Calu3 (cell line): ENCODE data around the gene BSND. TPM values are rescaled to one million over a fixed set of nuclear protein-coding genes. Genes with fewer than 3 reads are reported as not detected.

Experiments used
- BruUV-seq: library from RNA; stranded (reverse); fragments of 400-500 nt; replicated peaks from 2 replicates; lab custom pipeline; 2021; lab: Mats Ljungman, UMichigan
- CTCF ChIA-PET: fragments of 300-600 bp; sonication (Branson Sonifier 250); formaldehyde crosslinking; loops from one replicate; lab custom pipeline; 2022; ENCODE audit warnings: antibody characterized with exemption; lab: Charles Lee
- DNase-seq: peaks from one replicate; pipeline ENCODE4 v3.0.0; 2022
- H3K27ac Mint-ChIP-seq: one replicate; pipeline ENCODE4 v1.8.0; 2022; ENCODE audit warnings: mixed read lengths; ENCODE audit not compliant: unreplicated experiment
- H3K27me3 Mint-ChIP-seq: one replicate; pipeline ENCODE4 v1.8.0; 2022; ENCODE audit warnings: mixed read lengths; ENCODE audit not compliant: unreplicated experiment
- H3K36me3 Mint-ChIP-seq: one replicate; pipeline ENCODE4 v1.8.0; 2022; ENCODE audit warnings: mild to moderate bottlenecking, moderate library complexity, mixed read lengths; ENCODE audit not compliant: insufficient read depth, unreplicated experiment
- H3K4me1 Mint-ChIP-seq: one replicate; pipeline ENCODE4 v1.8.0; 2022; ENCODE audit warnings: mild to moderate bottlenecking, low read depth, mixed read lengths; ENCODE audit not compliant: unreplicated experiment
- H3K4me3 Mint-ChIP-seq: one replicate; pipeline ENCODE4 v1.8.0; 2022; ENCODE audit warnings: mild to moderate bottlenecking, low read depth, moderate library complexity, mixed read lengths; ENCODE audit not compliant: unreplicated experiment
- H3K9me3 Mint-ChIP-seq: one replicate; pipeline ENCODE4 v1.8.0; 2022; ENCODE audit warnings: low read depth, mixed read lengths; ENCODE audit not compliant: unreplicated experiment
- CTCF ChIP-seq: fragments of 200-600 bp; IDR thresholded peaks from one replicate; pipeline ENCODE4 v1.8.0; 2022; ENCODE audit warnings: antibody characterized with exemption; ENCODE audit not compliant: unreplicated experiment
- intact Hi-C: fragments of 100-400 bp; cut with micrococcal nuclease; formaldehyde crosslinking; loops from one replicate; pipeline ENCODE4 v1.10.0; 2022; ENCODE audit not compliant: unreplicated experiment
- total RNA-seq: library from RNA; stranded (reverse); gene quantifications from 2 replicates; pipeline ENCODE4 v1.2.3, GENCODE V29; 2022

Gene BSND
- total RNA-seq, 1 experiment from 2014 or later = not detected

- Mint-ChIP-seq H3K4me1 (peaks cover 41% of the 10 kb centered on the region), H3K27ac (no peak overlapping the region), H3K27me3 (no peaks in the 10 kb centered on the region), H3K9me3 (no peaks in the 10 kb centered on the region), H3K36me3 (peaks cover 40% of the 10 kb centered on the region), H3K4me3 (peak overlapping the region; percentile 99)
- CTCF ChIA-PET = interaction anchor here (1.0 kb wide), 2 partner anchors 20 to 45 kb away, joined by 3 to 5 read pairs; no protein-coding TSS in a partner anchor
- BruUV-seq = no TSS peak
- no peak for TF ChIP-seq CTCF
- no peak for DNase-seq
- intact Hi-C loops = loop anchor here (10.0 kb wide), 1 partner anchor 63 kb away; no protein-coding TSS in a partner anchor
Observed at GRCh38 chr1:55041613-55042012, 42.9 kb downstream of the BSND start.

- peaks cover 40% of the 10 kb centered on the region for H3K36me3 Mint-ChIP-seq
- DNase-seq = no peak
- H3K9me3 Mint-ChIP-seq = no peaks in the 10 kb centered on the region
- intact Hi-C loops = loop anchor here (10.0 kb wide), 1 partner anchor 62 kb away; no protein-coding TSS in a partner anchor
- no peak for TF ChIP-seq CTCF
- H3K27me3 Mint-ChIP-seq = no peaks in the 10 kb centered on the region
- no peak overlapping the region for H3K27ac Mint-ChIP-seq
- BruUV-seq = no TSS peak
- peaks cover 32% of the 10 kb centered on the region for H3K4me1 Mint-ChIP-seq
- CTCF ChIA-PET = no interaction called here
- peak overlapping the region; percentile 9 for H3K4me3 Mint-ChIP-seq
Observed at GRCh38 chr1:55043011-55043410, 44.3 kb downstream of the BSND start.

- no peak overlapping the region for H3K4me3 Mint-ChIP-seq
- peaks cover 25% of the 10 kb centered on the region for H3K4me1 Mint-ChIP-seq
- no peaks in the 10 kb centered on the region for H3K27me3 Mint-ChIP-seq
- no peak for DNase-seq
- peaks cover 40% of the 10 kb centered on the region for H3K36me3 Mint-ChIP-seq
- intact Hi-C loops = loop anchor here (10.0 kb wide), 1 partner anchor 61 kb away; no protein-coding TSS in a partner anchor
- H3K27ac Mint-ChIP-seq = no peak overlapping the region
- CTCF ChIA-PET = no interaction called here
- no TSS peak for BruUV-seq
- no peak for TF ChIP-seq CTCF
- no peaks in the 10 kb centered on the region for H3K9me3 Mint-ChIP-seq
Observed at GRCh38 chr1:55043726-55044125, 45.0 kb downstream of the BSND start.

- H3K9me3 Mint-ChIP-seq = no peaks in the 10 kb centered on the region
- H3K27me3 Mint-ChIP-seq = no peaks in the 10 kb centered on the region
- CTCF ChIA-PET = no interaction called here
- no peak overlapping the region for H3K27ac Mint-ChIP-seq
- intact Hi-C loops = loop anchor here (10.0 kb wide), 1 partner anchor 60 kb away; no protein-coding TSS in a partner anchor
- BruUV-seq = no TSS peak
- peaks cover 29% of the 10 kb centered on the region for H3K36me3 Mint-ChIP-seq
- peaks cover 19% of the 10 kb centered on the region for H3K4me1 Mint-ChIP-seq
- TF ChIP-seq CTCF = no peak
- no peak overlapping the region for H3K4me3 Mint-ChIP-seq
- DNase-seq = no peak
Observed at GRCh38 chr1:55044617-55045397, 46.1 kb downstream of the BSND start.
